WTC11 (cell line): ENCODE measurements around the gene TMEM18. TPM values are rescaled to one million over a fixed set of nuclear protein-coding genes. Genes with fewer than 3 reads are reported as not detected.

Source experiments
- ATAC-seq: fragments of 200-7000 bp; cut with Tn5 transposase; 2 replicates; pipeline ENCODE4 v1.10.0; 2021; ENCODE audit warnings: mild to moderate bottlenecking, moderate library complexity
- CTCF ChIA-PET: fragments of 300-600 bp; sonication (Branson Sonifier 250); formaldehyde crosslinking; loops from one replicate; lab custom pipeline; 2021; ENCODE audit warnings: antibody characterized with exemption; lab: Charles Lee
- POLR2A ChIA-PET: fragments of 350-600 bp; sonication (Branson Sonifier 250); formaldehyde crosslinking; loops from one replicate; lab custom pipeline; 2021; ENCODE audit warnings: antibody characterized with exemption; lab: Charles Lee
- DNase-seq: peaks from one replicate; pipeline ENCODE4 v3.0.0; 2021; ENCODE audit warnings: low spot score
- H3K27ac Mint-ChIP-seq: 2 replicates; pipeline ENCODE4 v1.8.0; 2021; ENCODE audit warnings: mixed read lengths
- H3K27me3 Mint-ChIP-seq: 2 replicates; pipeline ENCODE4 v1.8.0; 2021; ENCODE audit warnings: low read depth, mild to moderate bottlenecking, moderate library complexity, mixed read lengths
- H3K36me3 Mint-ChIP-seq: 2 replicates; pipeline ENCODE4 v1.8.0; 2021; ENCODE audit warnings: mixed read lengths
- H3K4me1 Mint-ChIP-seq: 2 replicates; pipeline ENCODE4 v1.8.0; 2022; ENCODE audit warnings: mixed read lengths
- H3K4me3 Mint-ChIP-seq: 2 replicates; pipeline ENCODE4 v1.8.0; 2021; ENCODE audit warnings: mild to moderate bottlenecking, moderate library complexity, mixed read lengths
- H3K9me3 Mint-ChIP-seq: 2 replicates; pipeline ENCODE4 v1.8.0; 2021; ENCODE audit warnings: mixed read lengths
- CBFB ChIP-seq: sonication (generic); formaldehyde crosslinking; IDR thresholded peaks from 2 replicates; pipeline ENCODE4 v1.8.1; 2022; ENCODE audit warnings: mild to moderate bottlenecking, low read depth, missing genetic modification reagents
- CTCF ChIP-seq: fragments of 200-600 bp; IDR thresholded peaks from 2 replicates; pipeline ENCODE4 v1.8.0; 2022; ENCODE audit warnings: antibody characterized with exemption
- E2F5 ChIP-seq: sonication (generic); formaldehyde crosslinking; IDR thresholded peaks from 2 replicates; pipeline ENCODE4 v1.8.1; 2022; ENCODE audit warnings: mild to moderate bottlenecking, moderate library complexity, missing genetic modification reagents
- ESRRA ChIP-seq: sonication (generic); formaldehyde crosslinking; IDR thresholded peaks from 2 replicates; pipeline ENCODE4 v1.8.1; 2022; ENCODE audit warnings: mild to moderate bottlenecking, missing genetic modification reagents, borderline replicate concordance
- ETV6 ChIP-seq: sonication (generic); formaldehyde crosslinking; IDR thresholded peaks from 2 replicates; pipeline ENCODE4 v1.8.1; 2022; ENCODE audit warnings: mild to moderate bottlenecking, missing genetic modification reagents
- FOXP1 ChIP-seq: sonication (generic); formaldehyde crosslinking; IDR thresholded peaks from 2 replicates; pipeline ENCODE4 v1.8.0; 2022; ENCODE audit warnings: missing genetic modification reagents, mild to moderate bottlenecking, moderate library complexity, borderline replicate concordance
- GABPB1 ChIP-seq: sonication (generic); formaldehyde crosslinking; IDR thresholded peaks from 2 replicates; pipeline ENCODE4 v1.8.1; 2023; ENCODE audit warnings: mild to moderate bottlenecking, missing genetic modification reagents
- HMGA2 ChIP-seq: fragments of 250-450 bp; sonication (Bioruptor Pico); IDR thresholded peaks from 2 replicates; pipeline ENCODE4 v1.4.0; 2021; ENCODE audit warnings: mild to moderate bottlenecking, moderate library complexity
- HMGXB4 ChIP-seq: sonication (generic); formaldehyde crosslinking; IDR thresholded peaks from 2 replicates; pipeline ENCODE4 v1.8.1; 2023; ENCODE audit warnings: mild to moderate bottlenecking, moderate library complexity, missing genetic modification reagents
- MAX ChIP-seq: sonication (generic); formaldehyde crosslinking; IDR thresholded peaks from 2 replicates; pipeline ENCODE4 v1.8.0; 2022; ENCODE audit warnings: mild to moderate bottlenecking, missing genetic modification reagents
- MXD4 ChIP-seq: fragments of 250-450 bp; sonication (Bioruptor Pico); IDR thresholded peaks from 2 replicates; pipeline ENCODE4 v1.8.0; 2021; ENCODE audit warnings: mild to moderate bottlenecking, moderate library complexity, borderline replicate concordance
- NR1H2 ChIP-seq: sonication (generic); formaldehyde crosslinking; IDR thresholded peaks from 2 replicates; pipeline ENCODE4 v1.9.0; 2021; ENCODE audit warnings: mild to moderate bottlenecking, moderate library complexity, missing genetic modification reagents
- NR3C1 ChIP-seq: sonication (generic); formaldehyde crosslinking; conservative IDR thresholded peaks from 2 replicates; pipeline ENCODE4 v1.8.1; 2023; ENCODE audit warnings: low read depth, mild to moderate bottlenecking, missing genetic modification reagents
- RELA ChIP-seq: sonication (generic); formaldehyde crosslinking; IDR thresholded peaks from 2 replicates; pipeline ENCODE4 v1.8.1; 2022; ENCODE audit warnings: missing genetic modification reagents, mild to moderate bottlenecking, borderline replicate concordance
- RORB ChIP-seq: fragments of 250-450 bp; sonication (Bioruptor Pico); IDR thresholded peaks from 2 replicates; pipeline ENCODE4 v1.9.0; 2021; ENCODE audit warnings: mild to moderate bottlenecking
- TCF7 ChIP-seq: sonication (generic); formaldehyde crosslinking; IDR thresholded peaks from 2 replicates; pipeline ENCODE4 v1.8.0; 2022; ENCODE audit warnings: mild to moderate bottlenecking, low read depth, missing genetic modification reagents, moderate library complexity
- TEAD1 ChIP-seq: sonication (generic); formaldehyde crosslinking; IDR thresholded peaks from 2 replicates; pipeline ENCODE4 v1.8.0; 2022; ENCODE audit warnings: mild to moderate bottlenecking, missing genetic modification reagents
- TEAD4 ChIP-seq: sonication (generic); formaldehyde crosslinking; IDR thresholded peaks from 2 replicates; pipeline ENCODE4 v1.8.0; 2022; ENCODE audit warnings: mild to moderate bottlenecking, missing genetic modification reagents
- USF1 ChIP-seq: sonication (generic); formaldehyde crosslinking; IDR thresholded peaks from 2 replicates; pipeline ENCODE4 v1.8.0; 2022; ENCODE audit warnings: mild to moderate bottlenecking, missing genetic modification reagents
- ZBTB21 ChIP-seq: sonication (generic); formaldehyde crosslinking; IDR thresholded peaks from 2 replicates; pipeline ENCODE4 v1.8.1; 2023; ENCODE audit warnings: mild to moderate bottlenecking, missing genetic modification reagents, borderline replicate concordance
- ZNF121 ChIP-seq: sonication (generic); formaldehyde crosslinking; IDR thresholded peaks from 2 replicates; pipeline ENCODE4 v1.8.0; 2023; ENCODE audit warnings: missing genetic modification reagents
- ZNF232 ChIP-seq: sonication (generic); formaldehyde crosslinking; IDR thresholded peaks from 2 replicates; pipeline ENCODE4 v1.8.0; 2022; ENCODE audit warnings: mild to moderate bottlenecking, missing genetic modification reagents
- ZNF263 ChIP-seq: sonication (generic); formaldehyde crosslinking; IDR thresholded peaks from 2 replicates; pipeline ENCODE4 v1.8.1; 2022; ENCODE audit warnings: low read depth, mild to moderate bottlenecking, moderate library complexity, missing genetic modification reagents
- ZNF396 ChIP-seq: fragments of 250-450 bp; sonication (Bioruptor Pico); IDR thresholded peaks from 2 replicates; pipeline ENCODE4 v1.8.0; 2021; ENCODE audit warnings: mild to moderate bottlenecking, moderate library complexity, borderline replicate concordance
- ZNF416 ChIP-seq: fragments of 250-450 bp; sonication (Bioruptor Pico); IDR thresholded peaks from 2 replicates; pipeline ENCODE4 v1.9.0; 2021; ENCODE audit warnings: mild to moderate bottlenecking, inconsistent platforms
- ZNF425 ChIP-seq: fragments of 250-450 bp; sonication (Bioruptor Pico); conservative IDR thresholded peaks from 2 replicates; pipeline ENCODE4 v1.9.0; 2021; ENCODE audit warnings: mild to moderate bottlenecking
- ZNF671 ChIP-seq: fragments of 250-450 bp; sonication (Bioruptor Pico); IDR thresholded peaks from 2 replicates; pipeline ENCODE4 v1.8.0; 2021; ENCODE audit warnings: mild to moderate bottlenecking
- total RNA-seq: library from RNA; stranded (reverse); gene quantifications from 3 replicates; pipeline ENCODE4 v1.2.3, GENCODE V29; 2021

Gene TMEM18
- total RNA-seq, 1 experiment from 2014 or later, result 24.0 TPM

- Mint-ChIP-seq H3K4me1 (peaks cover 61% of the 10 kb centered on the region), H3K4me3 (no peak overlapping the region), H3K9me3 (no peaks in the 10 kb centered on the region), H3K27ac (no peak overlapping the region), H3K36me3 (no peaks in the 10 kb centered on the region), H3K27me3 (peaks cover 7% of the 10 kb centered on the region)
- TF ChIP-seq HMGA2 (CRISPR knock-in tag), result no peak
- DNase-seq (no peak), ATAC-seq (no peak)
- CTCF ChIA-PET, result interaction anchor here (1.1 to 1.2 kb wide), 2 partner anchors 14 to 415 kb away, joined by 3 to 4 read pairs; no protein-coding TSS in a partner anchor
- POLR2A ChIA-PET, result interaction anchor here (0.5 kb wide), 1 partner anchor 150 kb away, joined by 3 read pairs; no protein-coding TSS in a partner anchor
Observed at GRCh38 chr2:725468-725867, 48.3 kb upstream of the TMEM18 start.

GRCh38 chr2:723761-724160, 46.6 kb upstream of the TMEM18 start:
- Mint-ChIP-seq H3K27me3 (peaks cover 9% of the 10 kb centered on the region), H3K9me3 (no peaks in the 10 kb centered on the region), H3K4me1 (peaks cover 47% of the 10 kb centered on the region)
- no peak for TF ChIP-seq E2F5 (CRISPR knock-in tag)
- TF ChIP-seq HMGA2 (CRISPR knock-in tag), result no peak
- TF ChIP-seq HMGXB4, result no peak
- no peak for TF ChIP-seq CTCF
- no peak for TF ChIP-seq MAX
- no peak for TF ChIP-seq ZNF232
- TF ChIP-seq NR3C1 (CRISPR knock-in tag), result no peak
- TF ChIP-seq ZNF425, result no peak
- TF ChIP-seq NR1H2 (CRISPR knock-in tag), result no peak
- TF ChIP-seq ZNF671 (CRISPR knock-in tag), result no peak
- TF ChIP-seq GABPB1 (CRISPR knock-in tag), result no peak
- no peak for TF ChIP-seq ZNF263 (CRISPR knock-in tag)
- TF ChIP-seq, all 79 proteins: peak for 0
- Mint-ChIP-seq H3K4me3 (no peak overlapping the region), H3K27ac (no peak overlapping the region), H3K36me3 (no peaks in the 10 kb centered on the region)
- ATAC-seq (no peak), DNase-seq (no peak)
- CTCF ChIA-PET, result no interaction called here
- POLR2A ChIA-PET, result no interaction called here

- Mint-ChIP-seq H3K4me3 (no peak overlapping the region), H3K9me3 (no peaks in the 10 kb centered on the region), H3K36me3 (no peaks in the 10 kb centered on the region), H3K4me1 (peaks cover 29% of the 10 kb centered on the region), H3K27ac (no peak overlapping the region), H3K27me3 (peaks cover 10% of the 10 kb centered on the region)
- ATAC-seq (no peak), DNase-seq (no peak)
- ChIA-PET POLR2A (no interaction called here), CTCF (interaction anchor here (1.3 kb wide), 1 partner anchor 20 kb away, joined by 3 read pairs; no protein-coding TSS in a partner anchor)
- TF ChIP-seq TEAD1 (CRISPR knock-in tag), result no peak
- TF ChIP-seq CBFB (CRISPR knock-in tag), result no peak
- TF ChIP-seq ETV6 (CRISPR knock-in tag), result no peak
- no peak for TF ChIP-seq ZNF232
- TF ChIP-seq USF1 (CRISPR knock-in tag), result no peak
- no peak for TF ChIP-seq ESRRA
- no peak for TF ChIP-seq ZBTB21 (CRISPR knock-in tag)
- no peak for TF ChIP-seq ZNF396 (CRISPR knock-in tag)
- no peak for TF ChIP-seq TEAD4
- TF ChIP-seq RELA (CRISPR knock-in tag), result no peak
- no peak for TF ChIP-seq TCF7 (CRISPR knock-in tag)
- TF ChIP-seq ZNF416 (CRISPR knock-in tag), result no peak
- TF ChIP-seq FOXP1 (CRISPR knock-in tag), result no peak
- no peak for TF ChIP-seq ZNF121 (CRISPR knock-in tag)
- no peak for TF ChIP-seq MXD4 (CRISPR knock-in tag)
- no peak for TF ChIP-seq RORB
Observed at GRCh38 chr2:720842-721241, 43.6 kb upstream of the TMEM18 start.
